NCI-H2171 treated with DMSO at 0.1 percent for 48 hours (cell line): Measurements from ENCODE around the gene IQGAP2.
"Not testable (repeated sequence)": the region's sequence is repeated elsewhere in the genome, so short reads cannot be mapped to it uniquely, and the experiment has no call there.

Experiments
- DNase-seq: peaks from one replicate; lab custom pipeline; 2025; lab: John Stamatoyannopoulos, UW

IQGAP2 gene

DNA sequence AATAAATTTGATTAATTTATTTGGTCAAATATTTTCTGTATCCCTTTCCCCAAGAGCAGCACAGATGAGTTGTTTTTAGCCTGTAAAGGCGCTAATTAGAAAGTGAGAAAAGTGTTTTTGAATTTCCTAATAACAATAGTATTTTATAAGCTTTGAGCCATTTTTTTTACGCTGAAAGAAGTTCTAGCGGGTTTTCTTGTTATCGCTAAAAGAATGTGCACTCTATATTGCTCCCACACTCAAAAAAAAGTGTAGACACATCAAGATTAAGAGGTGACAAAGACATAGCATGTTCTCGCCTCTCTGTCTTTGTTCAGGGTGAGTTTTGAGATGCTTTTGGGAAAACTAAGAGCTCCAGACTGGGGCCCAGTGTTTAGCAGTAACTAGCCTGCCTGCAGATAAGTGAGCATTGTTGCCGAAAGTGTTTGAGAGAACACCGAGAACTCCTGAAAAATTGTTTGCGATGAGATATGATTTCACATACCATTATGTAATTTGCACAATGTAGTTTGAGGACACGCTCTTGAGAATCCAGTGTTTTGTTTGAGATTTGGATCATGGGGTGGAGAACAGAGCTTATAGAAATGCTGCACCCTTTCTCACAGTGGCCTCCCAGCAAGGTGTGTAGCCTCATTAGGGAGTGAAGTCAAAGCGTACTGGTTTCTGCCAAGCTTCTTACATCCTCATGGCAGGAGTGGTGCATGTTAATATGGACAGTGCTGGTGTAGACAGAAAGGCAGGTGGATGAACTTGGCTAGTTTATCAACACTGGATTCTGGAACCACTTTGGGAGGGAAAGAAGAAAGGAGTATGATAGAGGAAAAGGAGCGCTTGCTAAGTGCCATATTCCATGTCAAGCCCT is 314.4 kb downstream of the IQGAP2 start:
- DNase-seq: no peak

DNA sequence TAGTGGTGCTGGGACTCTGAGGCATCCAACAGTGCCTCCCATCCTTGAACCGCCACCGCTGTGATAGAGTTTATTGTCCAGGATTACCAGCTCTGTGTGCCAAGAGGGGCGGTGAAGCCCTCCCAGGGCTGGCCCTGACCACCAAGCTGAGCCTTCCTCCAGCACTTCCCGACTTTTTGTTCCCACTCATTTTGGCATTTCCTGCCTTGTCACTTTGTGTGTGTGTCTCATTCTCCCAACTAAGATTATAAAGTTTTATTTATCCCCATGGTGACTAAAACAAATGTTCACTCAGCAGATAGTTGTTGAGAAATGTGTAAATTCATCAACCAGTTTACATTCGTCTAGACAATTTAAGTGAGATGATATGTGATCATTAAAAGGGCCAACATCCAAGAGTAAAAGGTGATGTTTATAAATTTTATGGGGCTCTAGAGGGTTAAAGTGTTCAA is 315.3 kb downstream of the IQGAP2 start:
- DNase-seq: no peak

DNA sequence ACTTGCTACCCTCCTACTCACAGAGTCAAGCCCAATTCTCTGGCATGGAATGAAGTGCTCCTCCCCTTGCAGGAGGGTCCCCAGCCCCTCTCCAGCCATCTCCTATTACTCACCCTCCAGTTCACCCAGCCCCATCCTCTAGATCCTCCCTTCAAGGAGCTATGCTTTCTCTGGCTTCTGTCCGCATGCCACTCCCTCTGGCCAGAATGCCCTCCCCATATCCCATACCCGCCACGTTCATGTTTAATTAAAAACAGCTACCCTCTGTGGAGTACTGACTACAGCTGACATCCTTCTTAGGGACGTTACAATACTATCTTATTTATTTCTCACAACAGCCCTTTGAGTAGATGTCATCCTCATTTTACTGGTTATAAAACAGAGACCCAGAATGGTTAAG is 315.8 kb downstream of the IQGAP2 start:
- DNase-seq: no peak

DNA sequence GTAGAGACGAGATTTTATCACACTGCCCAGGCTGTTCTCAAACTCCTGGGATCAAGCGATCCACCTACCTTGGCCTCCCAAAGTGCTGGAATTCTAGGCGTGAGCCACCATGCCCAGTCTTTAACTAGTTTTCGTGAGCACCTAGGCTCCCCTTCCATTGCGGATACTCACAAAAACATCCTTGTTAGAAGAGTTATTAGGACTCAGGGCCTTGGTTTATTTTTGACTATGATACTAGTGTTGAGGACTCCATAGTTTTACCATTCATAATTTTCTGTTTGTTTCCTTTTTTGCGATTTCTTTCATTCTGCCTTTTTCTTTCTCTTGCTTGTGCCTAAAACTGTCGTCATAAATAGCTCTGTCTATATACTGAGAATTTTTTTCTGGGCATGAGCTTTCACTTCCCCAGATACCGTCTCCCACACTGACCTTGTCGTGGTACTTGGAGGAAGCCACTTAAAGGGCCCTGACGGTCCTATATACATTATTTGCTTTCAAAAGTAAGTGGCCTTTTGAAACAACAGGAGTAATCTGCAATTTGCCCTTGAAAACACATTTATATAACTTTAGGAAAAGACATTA is 318.0 kb downstream of the IQGAP2 start:
- DNase-seq: no peak

DNA sequence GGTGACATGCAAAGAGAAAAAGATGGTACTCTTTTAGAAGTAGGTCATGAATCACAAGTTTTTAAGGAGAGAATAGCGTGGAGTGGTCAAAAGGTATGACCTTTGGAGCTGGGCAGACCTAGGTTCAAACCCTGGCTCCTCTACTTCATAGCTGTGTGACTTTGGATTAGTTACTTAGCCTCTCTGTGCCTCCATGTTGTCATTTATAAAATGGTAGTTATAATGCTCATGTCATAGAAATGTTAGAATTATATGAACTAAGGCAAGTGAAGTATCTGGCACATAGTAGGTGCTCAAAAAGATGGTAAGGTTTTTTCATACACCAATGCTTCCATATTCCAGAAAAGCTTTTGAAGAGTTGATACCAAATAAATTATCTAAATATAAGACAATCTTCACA is 320.2 kb downstream of the IQGAP2 start:
- no peak for DNase-seq

DNA sequence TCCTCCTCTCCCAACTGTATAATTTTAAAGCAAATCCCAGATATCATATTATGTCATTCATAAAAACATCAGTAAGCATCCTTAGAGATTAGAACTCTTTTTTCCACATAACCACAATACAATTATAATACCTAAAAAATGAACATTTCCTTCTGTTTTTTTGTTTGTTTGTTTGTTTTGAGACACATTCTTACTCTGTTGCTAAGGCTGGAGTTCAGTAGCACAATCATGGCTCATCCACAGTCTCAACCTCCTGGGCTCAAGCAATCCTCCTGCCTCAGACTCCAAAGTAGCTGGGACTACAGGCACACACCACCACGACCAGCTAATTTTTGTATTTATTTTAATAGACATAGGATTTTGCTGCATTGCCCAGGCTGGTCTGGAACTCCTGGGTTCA is 320.8 kb downstream of the IQGAP2 start:
- DNase-seq: no peak

DNA sequence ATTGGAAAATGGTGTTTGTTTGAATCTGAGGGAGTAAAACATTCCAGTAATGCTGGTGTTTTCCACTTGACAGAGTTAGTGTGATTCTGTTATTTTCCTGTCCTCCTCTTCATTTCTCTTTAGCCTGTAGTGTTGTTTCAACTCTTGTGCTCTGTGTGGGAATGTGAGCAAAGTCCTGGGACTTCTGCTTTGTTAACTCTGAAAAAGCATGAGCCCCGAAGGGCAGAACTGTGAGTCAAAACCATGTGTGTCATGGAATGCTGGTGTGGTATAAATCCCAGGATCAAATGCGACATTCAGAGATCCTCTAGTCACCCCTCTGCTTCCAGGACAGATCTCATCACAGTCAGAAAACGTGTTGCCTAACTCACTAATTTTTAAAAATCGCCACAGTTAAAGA is 321.8 kb downstream of the IQGAP2 start:
- DNase-seq: no peak

DNA sequence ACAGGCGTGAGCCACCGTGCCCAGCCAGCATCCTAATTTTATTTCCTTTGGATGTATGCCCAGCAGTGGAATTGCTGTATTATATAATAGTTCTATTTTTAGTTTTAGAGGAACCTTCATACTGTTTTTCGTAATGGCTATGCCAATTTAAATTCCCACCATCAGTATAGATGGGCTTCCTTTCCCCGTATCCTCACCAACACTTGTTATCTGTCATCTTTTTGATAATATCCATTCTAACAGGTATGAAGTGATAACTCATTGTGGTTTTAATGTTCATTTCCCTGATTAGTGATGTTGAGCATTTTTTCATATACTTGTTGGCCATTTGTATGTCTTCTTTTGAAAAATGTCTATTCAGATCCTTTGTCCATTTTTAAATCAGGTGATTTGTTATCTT is 325.9 kb downstream of the IQGAP2 start:
- DNase-seq: no peak

DNA sequence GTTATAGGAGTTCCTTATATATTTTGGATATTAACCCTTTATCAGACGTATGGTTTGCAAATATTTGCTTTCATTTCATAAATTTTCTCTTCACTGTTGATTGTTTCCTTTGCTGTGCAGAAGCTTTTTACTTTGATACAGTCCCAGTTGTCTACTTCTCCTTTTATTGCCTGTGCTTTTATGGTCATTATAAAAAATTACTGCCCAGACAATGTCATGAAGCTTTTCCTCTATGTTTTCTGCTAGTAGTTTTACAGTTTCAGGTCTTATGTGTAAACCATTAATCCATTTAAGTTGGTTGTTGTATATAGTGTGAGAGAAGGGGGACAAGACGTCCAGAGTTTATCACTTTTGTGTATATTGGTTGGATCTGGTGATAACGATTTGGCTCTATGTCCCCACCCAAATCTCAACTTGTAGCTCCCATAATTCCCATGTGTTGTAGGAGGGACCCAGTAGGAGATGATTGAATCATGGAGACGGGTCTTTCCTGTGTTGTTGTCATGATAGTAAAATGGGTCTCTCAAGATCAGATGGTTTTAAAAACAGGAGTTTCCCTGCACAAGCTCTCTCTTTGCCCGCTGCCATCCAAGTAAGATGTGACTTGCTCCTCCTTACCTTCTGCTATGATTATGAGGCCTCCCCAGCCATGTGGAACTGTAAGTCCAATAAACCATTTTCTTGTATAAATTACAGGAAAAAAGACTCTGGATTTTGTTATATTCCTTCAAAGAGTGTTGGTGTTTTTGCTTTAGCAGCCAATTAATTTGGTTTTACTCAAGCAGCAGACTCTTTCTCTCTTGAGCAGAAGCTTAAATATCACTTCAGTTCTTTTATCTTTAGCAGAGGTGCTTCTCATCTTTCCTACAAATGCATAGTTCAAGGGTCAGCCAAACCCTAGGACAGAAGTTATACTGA is 326.5 kb downstream of the IQGAP2 start:
- no peak for DNase-seq

DNA sequence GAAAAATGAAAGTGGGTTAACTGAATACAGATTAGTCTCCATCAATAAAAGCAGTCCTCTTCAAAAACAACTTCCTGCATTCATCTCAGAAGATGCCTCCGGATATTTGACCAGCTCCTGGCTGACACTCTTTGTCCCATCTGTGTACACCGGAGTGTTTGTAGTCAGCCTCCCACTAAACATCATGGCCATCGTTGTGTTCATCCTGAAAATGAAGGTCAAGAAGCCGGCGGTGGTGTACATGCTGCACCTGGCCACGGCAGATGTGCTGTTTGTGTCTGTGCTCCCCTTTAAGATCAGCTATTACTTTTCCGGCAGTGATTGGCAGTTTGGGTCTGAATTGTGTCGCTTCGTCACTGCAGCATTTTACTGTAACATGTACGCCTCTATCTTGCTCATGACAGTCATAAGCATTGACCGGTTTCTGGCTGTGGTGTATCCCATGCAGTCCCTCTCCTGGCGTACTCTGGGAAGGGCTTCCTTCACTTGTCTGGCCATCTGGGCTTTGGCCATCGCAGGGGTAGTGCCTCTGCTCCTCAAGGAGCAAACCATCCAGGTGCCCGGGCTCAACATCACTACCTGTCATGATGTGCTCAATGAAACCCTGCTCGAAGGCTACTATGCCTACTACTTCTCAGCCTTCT is 329.4 kb downstream of the IQGAP2 start:
- no peak for DNase-seq

DNA sequence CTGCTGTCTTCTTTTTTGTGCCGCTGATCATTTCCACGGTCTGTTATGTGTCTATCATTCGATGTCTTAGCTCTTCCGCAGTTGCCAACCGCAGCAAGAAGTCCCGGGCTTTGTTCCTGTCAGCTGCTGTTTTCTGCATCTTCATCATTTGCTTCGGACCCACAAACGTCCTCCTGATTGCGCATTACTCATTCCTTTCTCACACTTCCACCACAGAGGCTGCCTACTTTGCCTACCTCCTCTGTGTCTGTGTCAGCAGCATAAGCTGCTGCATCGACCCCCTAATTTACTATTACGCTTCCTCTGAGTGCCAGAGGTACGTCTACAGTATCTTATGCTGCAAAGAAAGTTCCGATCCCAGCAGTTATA is 329.9 kb downstream of the IQGAP2 start:
- DNase-seq: no peak

DNA sequence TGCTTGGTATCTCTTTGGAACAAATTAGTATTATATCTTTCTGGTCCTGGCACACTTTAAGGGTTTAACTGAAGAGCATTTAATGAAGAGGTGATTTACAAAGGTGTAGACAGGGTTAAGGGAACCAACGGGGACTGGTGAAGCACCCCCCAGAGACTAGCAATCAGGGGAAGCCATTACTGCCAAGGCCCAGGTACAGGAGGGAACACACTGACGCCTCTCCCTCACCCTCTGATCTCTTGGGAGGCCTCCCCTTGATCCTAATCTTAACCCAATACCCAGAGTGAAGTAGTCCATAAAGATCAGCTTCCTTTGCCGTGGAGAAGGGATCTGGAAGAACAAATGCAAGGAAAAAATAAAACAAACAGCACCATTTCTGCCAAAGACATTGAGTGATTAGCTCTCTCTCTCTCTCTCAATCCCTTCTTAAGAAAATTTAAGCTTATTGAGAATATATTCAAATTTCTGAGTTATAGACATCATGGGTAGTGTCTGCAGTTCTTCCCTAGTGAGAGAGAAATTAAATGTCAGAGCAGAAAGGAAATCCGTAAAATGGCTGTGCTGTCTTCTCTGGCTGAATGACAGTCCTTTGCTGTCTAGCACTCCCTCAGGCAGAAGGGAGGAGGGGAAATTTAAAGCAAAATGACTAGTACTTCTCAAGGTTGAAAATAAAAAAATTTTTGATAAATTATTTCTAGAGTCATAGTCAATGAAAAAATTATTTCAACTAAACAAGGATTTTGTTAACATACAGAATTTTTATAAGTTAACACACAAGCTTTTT is 332.9 kb downstream of the IQGAP2 start:
- DNase-seq: no peak

DNA sequence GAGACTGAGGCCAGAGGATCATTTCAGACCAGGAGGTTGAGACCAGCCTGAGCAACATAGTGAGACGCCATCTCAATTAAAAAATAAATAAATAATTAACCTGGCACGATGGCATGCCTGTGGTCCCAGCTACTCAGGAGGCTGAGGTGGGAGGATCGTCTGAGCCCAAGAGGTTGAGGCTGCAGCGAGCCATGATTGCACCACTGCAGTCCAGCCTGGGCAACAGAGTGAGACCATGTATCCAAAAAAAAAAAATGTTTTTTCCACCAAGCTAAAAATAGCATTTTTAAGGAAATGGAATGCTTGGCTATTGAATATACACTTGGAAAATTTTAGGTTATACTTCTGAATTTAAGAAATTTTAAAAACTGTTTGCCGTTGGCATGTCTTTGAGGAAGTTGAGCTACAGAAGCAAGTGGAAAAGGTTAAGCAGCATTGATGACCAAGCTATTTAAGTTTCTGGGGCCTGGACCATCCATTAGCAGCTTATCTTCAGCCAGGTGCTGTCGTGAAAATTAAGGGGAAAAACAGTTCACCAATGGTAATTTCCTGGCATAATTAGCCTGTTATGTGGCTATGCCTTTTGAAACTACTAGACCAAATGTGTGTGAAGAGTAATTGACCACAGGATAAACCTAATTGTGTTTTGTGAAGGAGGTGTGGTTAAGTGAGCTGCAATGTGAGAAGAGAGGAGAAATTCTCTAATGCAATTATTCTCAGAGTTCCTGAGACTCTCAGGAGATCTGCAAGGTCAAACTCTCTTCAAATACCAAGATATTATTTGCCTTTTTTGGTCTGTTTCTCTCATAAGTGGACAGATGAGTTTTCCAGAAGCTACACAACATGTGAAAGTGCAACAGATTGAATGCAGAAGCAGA is 333.8 kb downstream of the IQGAP2 start:
- DNase-seq: no peak

DNA sequence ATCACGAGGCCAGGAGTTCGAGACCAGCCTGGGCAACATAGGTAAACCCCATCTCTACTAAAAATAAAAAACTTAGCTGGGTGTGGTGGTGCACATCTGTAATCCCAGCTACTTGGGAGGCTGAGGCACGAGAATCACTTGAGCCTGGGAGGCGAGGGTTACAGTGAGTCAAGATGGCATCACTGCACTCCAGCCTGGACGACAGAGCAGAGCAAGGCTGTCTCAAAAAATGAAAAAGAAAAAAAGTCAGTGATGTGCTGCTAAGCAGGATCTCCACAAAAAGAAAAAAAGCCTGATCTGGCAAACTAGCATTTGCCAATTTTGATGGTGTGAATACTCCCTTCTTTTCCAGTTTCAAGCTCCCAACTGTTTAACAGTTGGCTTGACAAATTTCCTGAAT is 334.8 kb downstream of the IQGAP2 start:
- no peak for DNase-seq

DNA sequence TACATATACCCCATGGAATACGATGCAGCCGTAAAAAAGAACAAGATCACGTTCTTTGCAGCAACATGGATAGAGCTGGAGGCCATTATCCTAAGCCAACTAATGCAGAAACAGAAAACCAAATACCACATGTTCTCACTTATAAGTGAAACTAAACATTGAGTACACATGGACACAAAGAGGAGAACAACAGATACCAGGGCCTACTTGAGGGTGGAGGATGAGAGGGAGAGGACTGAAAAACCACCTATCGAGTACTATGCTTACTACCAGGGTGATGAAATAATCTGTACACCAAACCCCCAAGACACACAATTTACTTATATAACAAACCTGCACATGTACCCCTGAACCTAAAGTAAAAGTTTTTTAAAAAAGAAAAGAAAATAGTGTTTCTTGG is 338.4 kb downstream of the IQGAP2 start:
- DNase-seq: not testable (repeated sequence)

DNA sequence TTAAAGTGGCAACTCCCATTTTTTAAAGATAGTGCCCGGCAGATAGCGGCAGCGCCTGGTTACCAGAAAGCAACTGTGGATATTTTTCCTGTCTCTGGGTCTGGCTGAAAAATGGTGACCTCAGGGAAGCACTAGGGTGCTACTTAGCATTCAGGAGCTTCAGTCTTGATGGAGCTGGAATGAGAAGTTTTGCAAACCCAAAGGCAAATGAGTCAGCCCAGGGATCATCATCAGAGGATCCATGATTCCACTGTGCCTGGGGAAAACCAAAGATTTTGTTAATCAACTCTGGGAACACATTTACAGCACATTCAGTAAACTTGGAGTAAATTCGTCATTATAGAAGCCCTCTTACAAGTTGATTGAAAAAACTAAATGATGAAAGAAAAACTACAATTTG is 339.5 kb downstream of the IQGAP2 start:
- no peak for DNase-seq

DNA sequence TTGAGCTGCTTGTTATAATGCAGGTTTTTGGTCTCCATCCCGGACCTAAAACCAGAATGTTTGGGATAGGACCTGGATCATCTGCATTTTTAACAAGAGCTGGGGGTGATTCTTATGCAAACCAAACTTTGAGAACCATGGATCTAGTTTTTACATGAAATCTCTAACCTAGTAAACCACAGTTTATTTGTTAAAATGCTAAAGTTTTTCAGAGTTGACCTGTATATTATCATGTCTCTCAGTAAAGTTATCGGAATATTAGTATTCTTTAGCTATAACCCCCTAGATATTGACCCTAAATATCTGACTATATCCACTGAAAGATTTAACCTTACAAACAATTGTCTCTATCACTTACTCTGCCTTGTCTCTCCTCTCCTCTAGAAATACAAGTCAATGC is 341.5 kb downstream of the IQGAP2 start:
- DNase-seq: no peak

DNA sequence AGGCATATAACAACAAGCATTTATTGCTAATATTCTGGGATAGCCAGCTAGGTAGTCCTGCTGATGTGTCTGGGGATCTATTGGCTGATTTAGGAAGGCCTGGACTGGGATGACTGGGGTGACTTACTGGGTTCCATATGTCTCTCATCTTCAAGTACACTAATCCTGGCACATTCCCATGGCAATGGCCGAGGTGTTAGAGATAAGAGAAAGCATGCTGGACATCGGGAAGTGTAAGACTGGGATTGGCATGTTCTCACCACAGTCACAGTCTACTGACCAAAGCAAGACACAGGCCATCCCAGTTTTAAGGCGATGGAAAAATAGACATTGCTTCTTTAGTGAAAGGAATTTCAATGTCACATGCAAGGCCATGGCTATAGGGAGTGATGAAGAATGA is 342.6 kb downstream of the IQGAP2 start:
- DNase-seq: no peak

DNA sequence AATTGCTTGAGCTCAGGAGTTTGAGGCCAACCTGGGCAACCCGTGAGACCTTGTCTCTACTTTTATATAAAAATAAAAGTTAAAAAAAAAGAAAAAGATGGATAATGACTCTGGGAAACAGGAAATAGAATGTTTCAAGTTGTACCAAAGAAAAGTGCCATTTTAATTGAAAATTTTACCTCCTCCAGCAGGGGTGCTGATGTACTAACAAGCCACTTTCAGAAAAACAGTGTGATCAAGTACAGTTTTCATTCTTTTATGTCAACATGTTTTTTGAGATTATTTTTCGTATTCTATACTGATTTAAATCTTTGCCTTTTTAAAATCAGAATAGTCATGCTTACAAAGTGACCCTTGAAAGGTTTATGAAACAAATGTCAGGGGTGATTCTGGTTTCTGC is 343.6 kb downstream of the IQGAP2 start:
- no peak for DNase-seq

DNA sequence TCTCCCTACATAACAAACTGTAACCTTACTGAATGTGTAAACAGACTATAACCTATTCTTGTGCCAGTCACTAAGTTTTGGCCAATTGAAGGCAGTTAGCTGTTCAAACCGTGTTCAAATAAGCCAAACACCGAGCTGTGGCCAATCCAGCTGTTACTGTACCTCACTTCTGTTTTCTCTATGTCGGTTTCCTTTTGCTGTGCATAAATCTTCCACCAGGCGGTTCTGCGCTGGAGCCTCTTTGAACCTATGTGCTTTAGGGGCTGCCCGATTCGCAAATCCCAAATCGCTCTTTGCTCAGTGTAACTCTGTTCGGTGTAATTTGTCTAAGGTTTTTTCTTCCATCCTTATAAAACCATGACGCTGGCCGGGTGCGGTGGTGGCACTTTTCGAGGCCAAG is 344.6 kb downstream of the IQGAP2 start:
- DNase-seq: no peak
